HG02973 (cell line): ENCODE results near the gene CEP72.
"Not testable (repeated sequence)": the region's sequence is repeated elsewhere in the genome, so short reads cannot be mapped to it uniquely, and the experiment has no call there.

Experiments
- ATAC-seq: cut with Tn5 transposase; IDR thresholded peaks from one replicate; pipeline ENCODE4 v1.9.1; 2021; ENCODE audit warnings: moderate library complexity; ENCODE audit not compliant: unreplicated experiment

Gene CEP72

DNA sequence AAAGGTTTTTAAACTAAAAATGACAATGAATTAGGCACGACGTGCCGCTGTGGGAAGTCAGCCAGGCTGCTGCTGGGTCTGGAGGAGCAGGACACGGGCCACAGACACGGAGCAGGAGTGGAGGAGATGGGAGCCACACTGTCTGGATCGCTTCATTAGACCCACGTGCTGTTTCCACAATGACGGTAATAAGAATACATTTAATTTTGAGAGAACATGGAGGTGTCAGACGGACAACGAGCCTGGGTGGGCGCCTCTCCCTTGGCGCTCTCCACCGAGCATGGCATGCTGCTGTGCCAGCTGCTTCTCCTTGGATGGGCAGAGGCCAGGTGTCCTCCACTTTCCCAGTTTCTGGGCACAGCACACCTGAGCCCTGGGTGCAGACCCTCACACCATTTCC lies 68.7 kb downstream of the CEP72 start:
- ATAC-seq, result not testable (repeated sequence)

DNA sequence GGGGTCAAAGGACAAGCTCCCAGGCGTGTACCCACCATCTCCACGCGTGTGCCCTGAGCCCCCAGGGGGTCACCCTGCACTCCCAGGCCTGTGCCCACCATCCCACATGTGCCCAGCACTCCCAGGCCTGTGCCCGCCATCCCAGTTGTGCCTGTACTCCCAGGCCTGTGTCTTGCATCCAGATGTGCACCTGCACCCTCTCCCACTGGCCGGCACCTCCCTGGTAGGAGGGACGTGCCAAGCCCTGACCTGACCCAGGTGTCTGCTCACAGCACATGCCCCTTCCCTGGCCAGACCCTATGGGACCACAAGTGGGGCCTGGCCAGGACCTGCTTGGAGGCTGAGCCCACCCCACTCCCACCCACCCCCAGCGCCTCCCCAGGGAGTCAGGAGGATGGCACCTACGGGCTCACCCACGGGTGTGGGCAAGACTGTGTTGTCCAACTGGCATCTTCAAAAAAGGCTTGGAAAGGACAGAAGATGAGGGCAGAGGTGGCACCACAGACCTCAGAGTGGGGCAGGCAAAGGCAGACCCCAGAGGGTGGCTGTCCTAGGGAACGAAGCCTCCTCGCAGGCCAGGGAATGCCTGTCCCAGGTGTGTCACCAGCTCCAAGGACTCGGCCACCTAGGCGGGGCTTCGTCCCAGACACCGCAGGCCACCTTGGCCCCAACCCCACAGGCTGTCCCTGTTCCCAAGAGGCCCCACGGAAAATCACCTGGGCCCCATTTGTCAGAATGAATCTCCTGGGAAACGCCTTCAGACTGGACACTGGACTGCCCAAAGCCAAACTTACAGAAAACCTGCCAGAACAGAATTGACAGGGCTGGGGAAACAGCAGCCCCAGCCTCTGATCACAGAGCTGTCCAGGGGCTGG lies 69.4 kb downstream of the CEP72 start:
- not testable (repeated sequence) for ATAC-seq

DNA sequence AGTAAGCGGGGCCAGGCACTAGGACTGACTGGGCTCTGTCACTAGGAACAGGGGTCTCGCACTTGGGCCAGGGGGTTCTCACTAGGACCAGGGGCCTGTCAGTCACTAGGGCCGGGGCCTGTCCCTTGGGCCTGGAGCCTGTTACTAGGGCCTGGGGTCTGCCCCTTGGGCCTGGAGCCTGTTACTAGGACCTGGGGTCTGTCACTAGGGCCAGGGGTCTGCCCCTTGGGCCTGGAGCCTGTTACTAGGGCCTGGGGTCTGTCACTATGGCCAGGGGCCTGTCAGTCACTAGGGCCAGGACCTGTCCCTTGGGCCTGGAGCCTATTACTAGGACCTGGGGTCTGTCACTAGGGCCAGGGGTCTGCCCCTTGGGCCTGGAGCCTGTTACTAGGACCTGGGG lies 70.1 kb downstream of the CEP72 start:
- ATAC-seq, result not testable (repeated sequence)

DNA sequence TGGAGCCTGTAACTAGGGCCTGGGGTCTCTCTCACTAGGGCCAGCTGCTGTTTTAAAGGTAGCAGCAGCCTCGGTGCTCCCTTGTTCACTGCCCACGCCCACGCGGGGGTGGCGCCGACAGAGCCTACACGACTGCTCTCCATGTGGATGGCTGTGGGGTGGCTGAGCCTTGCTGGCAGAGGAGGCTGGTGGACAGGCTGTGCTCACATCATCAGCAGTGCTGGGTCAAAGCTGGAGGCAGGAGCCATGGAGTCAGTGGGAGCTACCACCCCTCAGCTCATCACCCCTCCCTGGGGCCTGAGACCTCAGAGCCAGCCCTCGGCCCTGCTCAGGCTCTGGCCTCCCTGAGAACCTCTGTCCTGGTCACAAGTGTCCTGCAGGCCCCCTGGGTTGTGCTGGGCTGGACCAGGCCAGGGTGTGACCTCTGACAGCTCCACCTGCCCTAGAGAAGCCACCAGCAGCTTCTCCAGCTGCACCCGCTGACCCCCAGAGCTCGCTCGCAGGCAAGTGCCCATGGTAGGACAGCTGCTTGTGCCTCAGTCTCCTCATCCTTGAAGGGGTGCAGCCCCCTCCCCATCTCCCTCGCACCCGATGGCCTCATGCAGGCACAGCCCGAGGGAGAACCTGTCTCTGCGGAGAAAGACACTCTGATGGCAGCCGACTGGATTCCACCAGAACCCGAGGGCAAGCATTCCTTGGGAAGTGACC lies 70.7 kb downstream of the CEP72 start:
- ATAC-seq, result not testable (repeated sequence)

DNA sequence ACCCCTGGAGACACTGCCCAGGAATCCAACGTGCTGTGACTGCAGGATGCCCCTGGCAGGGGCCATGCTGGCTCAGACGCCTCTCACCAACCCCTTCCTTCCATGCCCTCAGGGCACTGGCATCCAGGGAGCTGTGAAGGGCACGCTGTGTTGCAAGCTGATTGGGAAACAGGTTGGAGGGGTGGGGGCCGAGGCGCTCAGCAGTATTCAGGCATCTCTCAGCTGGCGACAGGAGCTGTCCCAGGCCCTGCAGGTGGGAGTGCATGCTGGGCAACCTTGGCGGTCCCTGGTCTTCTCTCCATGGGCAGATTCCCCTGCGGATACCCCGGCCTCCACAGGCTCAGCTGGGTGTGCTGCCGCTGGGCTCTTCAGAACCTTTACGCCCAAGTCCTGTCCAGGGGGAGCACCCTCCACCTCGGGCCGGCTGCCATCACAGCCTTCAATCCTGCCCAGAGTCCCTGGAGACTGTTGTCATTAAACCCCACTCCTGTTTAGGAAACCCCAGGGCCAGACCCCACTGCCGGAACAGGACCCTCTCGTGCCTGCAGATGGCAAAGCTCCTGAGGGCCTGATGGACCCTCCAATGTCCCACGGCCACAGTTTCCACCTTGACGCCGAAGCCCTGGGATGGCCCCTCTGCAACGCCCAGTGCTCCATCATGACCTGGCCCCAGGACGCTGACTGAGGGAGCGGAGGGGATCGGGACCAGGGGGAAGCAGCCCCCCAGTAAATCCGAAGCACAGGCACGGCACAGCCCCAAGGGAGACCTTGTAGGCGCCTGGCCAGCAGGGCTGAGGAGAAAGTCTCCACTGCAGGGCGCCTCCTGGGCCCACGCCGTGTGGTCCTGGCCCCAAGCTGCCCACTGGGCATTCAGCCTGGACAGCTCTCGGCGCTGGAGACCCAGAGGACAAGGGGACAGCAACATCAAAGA lies 71.7 kb downstream of the CEP72 start:
- ATAC-seq, result no peak

DNA sequence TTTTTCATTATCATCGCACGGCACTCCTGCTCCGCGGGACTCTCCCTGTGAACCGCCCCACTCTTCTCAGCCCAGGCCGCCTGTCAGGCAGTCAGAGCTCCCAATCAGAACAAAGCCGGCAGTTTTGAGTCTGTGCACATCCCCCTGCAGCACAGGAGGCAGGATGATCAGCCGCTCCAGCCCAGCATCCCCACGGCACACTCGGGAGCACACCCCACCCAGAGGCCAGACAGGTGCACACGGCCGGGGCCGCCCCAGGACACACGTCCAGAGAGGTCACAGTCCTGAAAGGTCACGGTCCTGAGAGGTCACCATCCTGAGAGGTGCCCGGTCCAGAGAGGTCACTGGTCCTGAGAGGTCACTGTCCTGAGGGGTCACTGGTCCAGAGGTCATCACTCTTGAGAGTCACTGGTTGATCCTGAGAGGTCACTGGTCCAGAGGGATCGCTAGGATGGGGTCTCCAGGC lies 72.6 kb downstream of the CEP72 start:
- no peak for ATAC-seq

DNA sequence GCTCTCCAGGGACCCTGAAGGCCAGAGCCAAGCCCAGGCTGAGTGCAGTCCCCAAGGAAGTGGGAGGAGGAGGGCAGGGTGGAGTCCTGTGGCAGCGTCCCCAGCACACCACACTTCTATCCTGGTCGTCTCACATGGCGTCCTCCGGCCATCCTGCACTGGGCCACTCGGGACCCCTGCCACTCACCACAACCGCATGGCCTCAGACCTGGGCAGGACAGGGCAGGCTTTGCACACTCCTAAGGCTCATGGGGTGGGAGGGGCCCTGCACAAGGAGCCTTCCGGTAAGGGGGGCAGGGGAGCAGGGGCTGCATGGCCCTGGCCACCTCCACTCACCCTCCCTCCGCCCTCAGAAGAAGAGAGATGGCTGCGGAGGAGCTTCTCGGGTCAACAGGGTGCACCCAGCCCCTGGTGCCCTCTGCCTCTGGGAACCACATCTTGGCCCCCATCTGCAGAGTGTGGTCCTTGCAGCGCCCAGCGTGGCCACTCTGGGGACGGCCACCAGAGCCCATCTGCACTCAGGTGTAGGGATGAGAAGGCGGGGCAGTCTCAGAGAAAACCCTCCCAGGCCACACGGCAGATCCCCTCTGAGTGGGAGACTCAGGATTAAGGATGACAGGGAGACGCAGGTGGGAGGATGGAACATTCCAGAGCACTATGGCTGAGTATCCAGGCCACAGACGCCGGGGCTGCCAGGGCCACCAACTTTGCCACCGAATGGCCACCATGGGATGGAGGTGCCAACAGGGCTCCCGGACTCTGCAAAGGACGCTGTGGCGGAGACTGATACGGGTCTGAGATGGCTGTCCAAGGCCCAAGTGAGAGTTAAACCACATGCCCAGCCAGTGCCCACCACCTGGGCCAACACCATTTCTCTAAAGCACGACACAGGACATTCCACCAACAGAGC lies 73.4 kb downstream of the CEP72 start:
- no peak for ATAC-seq

DNA sequence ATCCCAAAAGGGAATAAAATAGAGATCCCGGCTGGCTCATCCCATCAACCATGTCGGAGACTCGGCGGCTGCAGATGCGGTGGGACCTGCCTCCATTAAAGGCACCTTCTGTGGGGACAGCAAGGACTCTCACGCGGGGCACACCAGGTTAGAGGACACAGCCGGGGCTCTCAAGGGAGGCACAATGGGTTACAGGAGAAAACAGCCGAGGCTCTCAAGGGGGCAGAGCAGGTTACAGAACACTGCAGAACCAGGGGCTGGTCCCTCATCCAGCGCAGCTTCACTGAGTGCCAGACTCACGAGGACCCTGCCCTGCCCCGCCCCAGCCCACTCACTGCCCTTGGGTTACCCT lies 74.0 kb downstream of the CEP72 start:
- not testable (repeated sequence) for ATAC-seq

DNA sequence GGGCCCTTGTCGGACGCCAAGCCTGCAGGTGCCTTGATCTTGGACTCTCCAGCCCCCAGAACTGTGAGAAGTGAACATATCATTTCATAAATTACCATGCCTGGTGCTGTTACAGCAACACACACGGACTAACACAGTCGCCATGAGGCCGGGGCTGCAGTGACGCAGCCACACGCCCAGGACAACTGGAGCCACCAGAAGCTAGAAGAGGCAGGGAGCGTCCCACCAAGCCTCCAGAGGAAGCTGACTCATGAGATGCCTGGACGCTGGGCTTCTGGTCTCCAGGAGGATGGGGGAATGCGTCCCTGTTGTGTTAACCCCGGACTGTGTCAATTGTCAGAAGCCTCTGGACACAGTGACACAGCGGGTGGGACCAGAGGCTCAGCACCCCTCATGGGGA lies 74.8 kb downstream of the CEP72 start:
- ATAC-seq, result not testable (repeated sequence)

DNA sequence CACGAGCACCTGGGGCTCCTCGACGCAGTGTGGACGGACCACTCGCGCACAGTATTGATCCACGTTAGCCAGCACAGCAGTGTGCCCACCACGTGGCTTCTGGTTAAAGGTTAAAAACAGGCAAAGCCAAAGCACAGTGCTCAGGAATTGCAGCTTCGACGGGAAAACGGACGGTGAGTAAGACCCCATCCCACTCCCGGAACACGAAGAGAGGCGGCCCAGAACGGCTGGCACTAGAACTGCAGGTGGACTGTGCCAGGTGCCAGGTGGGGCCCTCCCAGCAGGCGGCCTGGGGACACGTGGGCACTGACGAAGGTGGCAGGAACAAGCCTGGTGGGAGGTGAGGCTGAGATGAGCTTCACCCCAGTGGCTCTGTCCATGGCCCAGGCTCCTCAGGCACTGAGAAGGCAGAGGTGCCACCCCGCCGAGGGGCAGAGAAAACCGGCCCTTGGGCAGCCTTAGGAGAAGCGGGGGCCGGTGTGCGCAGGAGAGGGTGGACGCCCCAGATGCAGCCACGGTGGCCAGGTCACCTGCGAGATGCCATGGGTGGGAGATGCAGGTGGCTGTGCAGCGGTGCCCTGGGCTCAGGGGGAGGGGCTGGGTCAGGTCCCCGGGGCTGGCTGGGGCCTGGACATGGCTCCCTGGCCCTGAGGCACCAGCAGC lies 76.3 kb downstream of the CEP72 start:
- not testable (repeated sequence) for ATAC-seq

DNA sequence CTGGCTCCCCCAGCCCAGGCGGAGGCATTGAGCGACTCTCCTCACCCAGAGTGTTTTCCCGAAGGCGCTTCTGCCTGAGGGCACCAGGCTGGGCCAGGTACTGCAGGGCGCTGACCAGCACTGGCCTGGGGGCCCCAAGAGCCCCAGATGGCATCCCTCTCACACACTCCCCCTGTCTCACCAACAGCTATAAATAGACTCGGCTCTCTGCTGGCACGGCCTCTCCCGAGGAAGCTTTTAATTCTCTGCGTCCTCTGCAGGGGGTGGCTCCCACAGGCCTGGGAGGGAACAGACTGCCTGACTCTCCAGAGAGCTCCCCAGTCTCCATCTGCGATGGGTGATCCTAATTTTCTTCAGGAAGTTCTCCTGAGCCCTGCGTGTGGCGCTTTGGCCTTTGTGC lies 78.2 kb downstream of the CEP72 start:
- not testable (repeated sequence) for ATAC-seq

DNA sequence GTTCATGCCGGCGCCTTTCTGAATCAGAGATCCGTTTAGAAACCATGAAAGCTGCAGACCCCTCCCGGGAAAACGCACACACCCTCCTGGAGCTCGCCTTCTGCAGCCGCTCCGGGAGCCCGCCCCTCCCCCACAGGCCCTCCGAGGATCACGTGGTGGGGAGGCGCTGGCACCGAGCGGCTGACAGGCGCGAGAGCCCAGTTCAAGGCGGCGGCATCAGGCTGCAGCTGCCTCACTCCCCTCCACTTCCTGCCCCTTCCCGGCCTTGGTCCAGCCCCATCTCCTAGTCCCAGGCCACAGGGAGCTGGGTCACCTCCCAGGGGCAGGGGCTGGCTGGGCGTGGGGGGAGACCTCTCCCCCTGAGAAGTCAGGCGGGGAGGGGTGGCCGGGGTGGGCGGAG lies 78.9 kb downstream of the CEP72 start:
- not testable (repeated sequence) for ATAC-seq

DNA sequence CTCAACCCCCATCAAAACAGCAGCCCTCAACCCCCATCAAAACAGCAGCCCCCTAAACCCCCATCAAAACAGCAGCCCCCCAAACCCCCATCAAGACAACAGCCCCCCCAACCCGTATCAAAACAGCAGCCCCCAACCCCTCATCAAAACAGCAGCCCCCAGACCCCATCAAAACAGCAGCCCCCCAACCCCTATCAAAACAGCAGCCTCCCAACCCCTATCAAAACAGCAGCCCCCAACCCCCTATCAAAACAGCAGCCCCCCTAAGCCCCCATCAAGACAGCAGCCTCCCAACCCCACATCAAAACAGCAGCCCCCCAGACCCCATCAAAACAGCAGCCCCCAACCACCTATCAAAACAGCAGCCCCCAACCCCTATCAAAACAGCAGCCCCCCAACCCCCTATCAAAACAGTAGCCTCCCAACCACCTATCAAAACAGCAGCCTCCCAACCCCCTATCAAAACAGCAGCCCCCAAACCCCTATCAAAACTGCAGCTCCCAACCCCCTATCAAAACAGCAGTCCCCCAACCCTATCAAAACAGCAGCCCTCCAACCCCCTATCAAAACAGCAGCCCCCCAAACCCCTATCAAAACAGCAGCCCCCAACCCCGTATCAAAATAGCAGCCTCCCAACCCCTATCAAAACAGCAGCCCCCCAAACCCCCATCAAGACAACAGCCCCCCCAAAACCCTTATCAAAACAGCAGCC lies 79.8 kb downstream of the CEP72 start:
- ATAC-seq, result no peak

DNA sequence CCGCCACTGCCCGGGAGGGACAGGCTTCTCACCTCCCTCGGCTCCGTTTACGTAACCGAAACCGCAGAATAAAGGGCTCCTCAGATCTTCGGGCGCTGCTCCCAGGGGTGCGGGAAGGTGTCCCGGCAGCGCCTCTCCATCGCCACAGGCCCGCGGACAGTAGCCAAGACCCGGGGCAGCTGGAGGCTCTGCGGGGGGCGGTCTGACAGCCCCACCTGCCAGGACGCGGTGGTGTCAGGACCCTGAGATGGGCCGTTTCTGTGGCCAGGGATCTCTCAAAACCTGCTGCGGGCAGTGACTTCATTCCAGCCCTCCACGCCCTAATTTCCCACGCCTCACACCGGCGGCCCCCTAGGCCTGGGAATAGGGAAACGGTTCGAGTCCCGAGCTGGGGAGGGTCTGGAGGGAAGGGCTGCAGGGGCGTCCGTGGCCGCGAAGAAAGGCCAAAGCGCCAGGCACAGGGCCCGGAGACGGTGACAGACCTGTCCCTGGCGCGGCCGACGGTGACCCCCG lies 80.4 kb downstream of the CEP72 start:
- not testable (repeated sequence) for ATAC-seq

DNA sequence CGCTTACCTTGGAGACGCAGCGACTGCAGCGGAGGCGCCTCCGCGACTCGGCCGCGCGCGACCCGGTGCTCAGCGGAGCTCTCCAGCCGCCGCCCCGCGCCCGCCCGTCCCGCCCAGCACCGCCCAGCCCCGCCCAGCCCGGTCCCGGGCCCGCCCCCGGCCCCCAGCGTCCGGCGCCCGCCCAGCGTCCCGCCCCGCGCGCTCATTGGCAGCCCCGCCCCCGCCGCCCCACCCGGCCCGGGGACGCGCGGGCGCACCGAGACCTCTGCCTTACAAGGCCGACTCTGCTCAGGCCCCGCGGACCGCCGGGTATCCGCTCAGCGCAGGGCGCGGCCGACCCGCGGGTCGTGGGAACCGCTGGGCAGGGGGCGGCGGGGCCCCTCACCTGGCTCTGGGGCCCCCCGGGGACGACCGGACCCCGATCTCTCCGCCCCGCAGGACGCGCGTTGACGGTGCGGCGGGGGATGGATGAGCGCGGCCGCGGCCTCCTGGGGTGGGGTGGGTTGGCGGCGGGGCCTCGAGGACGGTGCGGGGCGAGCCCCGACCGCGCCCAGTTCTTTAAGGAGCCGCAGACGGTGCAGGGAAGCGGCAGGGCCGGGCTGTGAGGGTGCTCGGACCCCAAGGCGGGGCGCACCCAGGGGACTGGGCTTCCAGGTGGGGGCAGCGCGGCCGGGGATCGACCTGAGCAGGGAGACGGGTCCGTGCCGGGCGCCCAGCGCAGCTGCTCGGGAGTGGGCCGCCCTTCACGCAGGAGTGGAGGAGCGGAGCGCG lies 81.3 kb downstream of the CEP72 start, which contains the start of gene TPPP:
TSS of gene TPPP (minus strand) at position 82 of the 771 bp plus-strand sequence. CDS start 15,292 bp downstream, outside the sequence.
- peak; percentile 48 for ATAC-seq

DNA sequence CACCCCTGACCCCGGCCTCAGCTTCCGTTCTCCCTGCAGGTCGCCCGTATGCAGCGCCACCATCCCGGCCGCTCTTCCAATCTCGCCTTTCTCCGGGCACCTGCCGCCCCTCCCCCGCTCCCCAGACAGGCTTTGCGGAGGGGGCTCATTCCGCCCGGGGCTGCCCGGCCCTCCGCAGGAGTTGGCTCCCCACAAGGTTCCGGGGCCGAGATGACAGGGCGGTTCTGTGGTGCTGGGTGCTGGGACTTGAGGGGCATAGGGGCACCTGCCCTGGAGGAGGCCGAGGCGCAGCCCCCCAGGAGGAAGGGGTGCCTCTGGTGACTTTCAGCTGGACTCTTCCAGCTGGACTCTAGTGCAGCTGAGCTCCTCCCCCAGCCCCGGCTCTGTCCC lies 81.9 kb downstream of the CEP72 start:
- ATAC-seq, result not testable (repeated sequence)

DNA sequence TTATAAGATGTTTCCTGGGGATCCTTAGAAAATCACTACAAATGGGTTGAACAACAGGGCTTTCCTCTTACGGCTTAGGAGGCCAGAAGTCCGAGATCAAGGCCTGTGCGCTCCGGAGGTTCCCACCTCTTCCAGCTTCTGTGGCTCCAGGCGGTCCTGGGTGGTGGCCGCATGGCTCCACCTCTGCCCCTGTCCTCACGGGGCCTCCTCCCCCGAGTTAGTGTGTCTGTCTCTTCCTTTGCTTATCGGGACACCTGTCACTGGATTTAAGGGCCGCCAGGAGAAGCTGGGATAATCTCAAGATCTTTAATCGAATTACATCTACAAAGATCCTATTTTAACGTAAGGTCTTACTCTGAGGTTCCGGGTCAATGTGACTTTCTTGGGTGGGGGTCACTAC lies 83.3 kb downstream of the CEP72 start:
- ATAC-seq, result not testable (repeated sequence)

DNA sequence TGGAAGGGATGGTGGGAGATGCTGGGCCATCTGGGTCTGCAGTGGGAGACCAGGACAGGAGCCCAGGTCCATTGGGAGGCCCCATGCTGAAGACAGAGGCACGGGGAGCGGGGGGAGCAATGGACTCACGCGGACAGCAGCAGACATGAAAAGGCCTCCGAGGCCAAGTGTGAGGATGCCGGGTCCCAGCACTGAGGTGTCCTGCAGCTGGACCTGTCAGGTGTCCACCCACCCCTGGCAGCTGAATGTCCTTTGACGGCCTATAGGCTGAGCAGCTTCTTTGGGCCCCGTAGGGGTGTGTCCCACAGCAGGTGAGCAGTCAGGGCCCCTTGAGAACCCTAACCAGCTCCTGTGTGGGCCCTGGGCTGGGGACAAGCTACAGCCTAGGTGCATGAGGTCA lies 84.1 kb downstream of the CEP72 start:
- ATAC-seq, result not testable (repeated sequence)
